Esophagus mucosa (tissue), 1 donor: ENCODE results near the gene UBR1. TPM values are rescaled to one million over a fixed set of nuclear protein-coding genes. Genes with fewer than 3 reads are reported as not detected.
"Not testable (repeated sequence)": the region's sequence is repeated elsewhere in the genome, so short reads cannot be mapped to it uniquely, and the experiment has no call there.

Experiments used
- ATAC-seq: fragments of 200-7000 bp; cut with Tn5 transposase; one replicate; pipeline ENCODE4 v1.9.1; 2020
- total RNA-seq: library from RNA; stranded (reverse); gene quantifications from one replicate; pipeline ENCODE4 v1.2.4, GENCODE V29; 2023
- donor health status: DM: yes; HTN: yes; CAD: no.

Gene UBR1
- total RNA-seq, 1 donor from 2014 or later = 9.1 TPM

DNA sequence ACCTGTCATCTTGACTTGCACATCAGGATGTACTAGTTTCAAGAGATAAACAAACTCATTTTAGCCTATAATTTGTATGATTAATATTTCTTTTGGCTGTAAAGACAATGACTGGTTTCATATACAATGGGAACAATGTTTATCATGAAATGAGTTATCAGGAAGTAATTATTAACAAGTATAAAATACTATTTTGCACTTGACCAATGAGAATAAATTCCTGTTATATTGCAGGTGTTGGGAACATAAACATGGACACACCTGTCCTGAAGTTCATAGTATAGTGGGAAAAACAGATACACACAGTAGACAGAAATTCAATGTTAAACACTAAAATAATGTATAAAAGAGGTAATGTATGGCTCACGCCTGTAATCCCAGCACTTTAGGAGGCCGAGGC lies 56.9 kb downstream of the UBR1 start:
- no peak for ATAC-seq

DNA sequence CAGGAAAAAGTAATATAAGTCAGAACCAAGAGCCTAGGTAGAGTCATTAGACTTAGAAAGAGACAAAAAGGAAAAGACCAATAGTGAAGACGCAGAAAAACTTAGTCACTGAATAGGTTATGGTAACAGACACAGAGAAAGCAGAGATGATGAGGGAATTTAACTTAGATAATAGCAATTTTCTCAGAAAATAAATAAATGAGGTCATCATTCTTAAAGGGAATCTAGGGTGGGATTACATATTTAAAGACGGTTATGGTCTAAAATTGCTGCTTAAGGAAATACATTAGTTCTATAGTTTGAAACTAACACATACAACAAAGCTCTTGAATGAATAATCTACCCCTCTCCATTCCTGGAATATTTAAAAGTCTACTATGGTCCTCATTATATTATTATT lies 59.4 kb downstream of the UBR1 start:
- no peak for ATAC-seq

DNA sequence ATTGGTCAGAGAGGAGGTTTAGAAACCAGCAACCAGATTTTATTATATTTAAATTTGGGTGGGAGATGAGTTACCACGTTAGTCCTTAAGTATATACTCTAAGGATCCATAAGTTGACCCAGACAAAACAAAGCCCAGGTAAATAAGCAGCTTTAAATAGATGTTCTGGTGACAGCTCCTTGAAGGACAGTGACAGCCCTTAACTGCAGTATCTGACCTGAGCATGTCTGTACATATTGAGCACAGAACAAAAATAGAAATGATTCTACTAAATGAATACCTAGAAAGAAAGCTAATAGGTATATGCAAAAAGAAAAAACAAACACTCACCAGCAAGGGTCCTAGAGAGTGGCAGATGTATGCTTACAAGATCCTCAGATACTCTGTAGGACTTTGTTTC lies 63.0 kb downstream of the UBR1 start:
- ATAC-seq = no peak

DNA sequence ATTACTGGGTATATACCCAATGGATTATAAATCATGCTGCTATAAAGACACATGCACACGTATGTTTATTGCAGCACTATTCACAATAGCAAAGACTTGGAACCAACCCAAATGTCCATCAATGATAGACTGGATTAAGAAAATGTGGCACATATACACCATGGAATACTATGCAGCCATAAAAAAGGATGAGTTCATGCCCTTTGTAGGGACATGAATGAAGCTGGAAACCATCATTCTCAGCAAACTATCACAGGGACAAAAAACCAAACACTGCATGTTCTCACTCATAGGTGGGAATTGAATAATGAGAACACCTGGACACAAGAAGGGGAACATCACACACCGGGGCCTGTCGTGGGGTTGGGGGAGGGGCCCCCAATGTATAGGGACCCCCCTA lies 64.8 kb downstream of the UBR1 start:
- not testable (repeated sequence) for ATAC-seq

DNA sequence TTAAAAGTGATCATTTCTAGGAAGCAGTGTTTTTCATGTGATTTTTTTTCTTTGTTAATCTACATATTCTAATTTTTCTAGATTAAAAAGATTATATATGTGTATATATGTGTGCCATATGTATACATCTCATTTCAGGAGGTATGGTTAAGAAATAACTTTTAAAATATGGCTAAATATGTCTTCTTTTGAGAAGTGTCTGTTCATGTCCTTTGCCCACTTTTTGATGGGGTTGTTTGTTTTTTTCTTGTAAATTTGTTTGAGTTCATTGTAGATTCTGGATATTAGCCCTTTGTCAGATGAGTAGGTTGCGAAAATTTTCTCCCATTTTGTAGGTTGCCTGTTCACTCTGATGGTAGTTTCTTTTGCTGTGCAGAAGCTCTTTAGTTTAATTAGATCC lies 70.6 kb downstream of the UBR1 start:
- ATAC-seq = not testable (repeated sequence)

DNA sequence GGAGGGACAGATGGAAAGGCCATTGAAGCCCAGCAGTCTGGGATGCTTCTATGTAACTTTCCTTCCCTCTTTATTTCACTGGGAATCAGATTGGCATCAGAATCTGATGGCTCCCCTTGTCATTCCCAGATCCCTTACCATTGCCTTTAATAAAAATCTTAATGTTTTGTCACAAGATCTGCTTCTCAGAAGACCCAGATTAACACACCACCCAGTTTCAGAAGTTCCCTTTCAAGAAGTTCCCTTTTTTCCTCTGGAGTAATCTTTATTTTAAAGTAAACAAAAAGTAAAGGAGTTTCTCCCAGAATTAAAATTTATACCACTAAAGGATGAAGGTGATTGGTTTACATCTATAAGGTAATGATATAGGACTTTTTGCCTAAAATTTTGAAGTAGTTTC lies 76.4 kb downstream of the UBR1 start:
- no peak for ATAC-seq

DNA sequence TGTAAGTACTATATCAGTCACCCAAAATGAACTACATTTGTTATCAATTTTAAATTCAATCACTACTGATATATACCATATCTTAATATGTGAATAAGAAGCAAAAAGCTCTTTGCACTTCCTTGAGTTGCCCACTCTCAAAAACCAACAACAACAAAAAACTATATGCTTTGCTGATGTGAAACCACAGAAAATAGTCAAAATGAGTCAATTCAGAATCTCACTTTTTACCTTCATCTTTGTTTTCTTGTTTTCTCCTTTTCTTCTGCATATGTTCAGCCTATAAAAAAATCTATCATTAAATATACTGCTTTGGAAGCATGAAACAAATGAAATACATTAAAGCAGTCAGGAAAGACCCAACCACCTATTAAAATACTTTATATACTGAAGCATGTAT lies 80.7 kb downstream of the UBR1 start:
- no peak for ATAC-seq

DNA sequence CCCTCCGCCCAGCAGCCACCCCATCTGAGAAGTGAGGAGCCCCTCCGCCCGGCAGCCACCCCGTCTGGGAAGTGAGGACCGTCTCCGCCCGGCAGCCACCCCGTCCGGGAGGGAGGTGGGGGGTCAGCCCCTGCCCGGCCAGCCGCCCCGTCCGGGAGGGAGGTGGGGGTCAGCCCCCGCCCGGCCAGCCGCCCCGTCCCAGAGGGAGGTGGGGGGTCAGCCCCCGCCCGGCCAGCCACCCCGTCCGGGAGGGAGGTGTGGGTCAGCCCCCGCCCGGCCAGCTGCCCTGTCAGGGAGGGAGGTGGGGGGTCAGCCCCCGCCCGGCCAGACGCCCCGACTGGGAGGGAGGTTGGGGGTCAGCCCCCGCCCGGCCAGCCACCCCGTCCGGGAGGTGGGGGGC lies 91.2 kb downstream of the UBR1 start:
- ATAC-seq = not testable (repeated sequence)

DNA sequence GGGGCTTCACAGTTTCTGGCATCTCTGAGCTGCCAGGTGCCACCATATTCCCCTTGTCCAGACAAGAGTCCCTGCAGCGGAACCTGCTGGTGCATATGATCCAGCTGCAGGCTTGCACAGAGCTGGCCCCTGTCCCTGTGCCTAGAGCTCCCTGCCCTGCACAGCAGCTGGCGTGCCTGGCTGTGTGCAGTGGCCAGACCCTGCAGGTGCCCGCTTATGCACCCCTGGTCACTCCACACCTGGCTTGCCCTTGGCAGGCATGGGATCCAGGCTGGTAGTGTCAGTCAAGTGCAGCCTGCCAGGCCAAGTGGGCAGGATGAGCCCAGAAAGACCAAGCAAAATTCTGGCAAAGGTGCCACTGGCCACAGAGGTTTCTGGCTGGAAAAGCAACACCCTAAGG lies 96.6 kb downstream of the UBR1 start:
- no peak for ATAC-seq

DNA sequence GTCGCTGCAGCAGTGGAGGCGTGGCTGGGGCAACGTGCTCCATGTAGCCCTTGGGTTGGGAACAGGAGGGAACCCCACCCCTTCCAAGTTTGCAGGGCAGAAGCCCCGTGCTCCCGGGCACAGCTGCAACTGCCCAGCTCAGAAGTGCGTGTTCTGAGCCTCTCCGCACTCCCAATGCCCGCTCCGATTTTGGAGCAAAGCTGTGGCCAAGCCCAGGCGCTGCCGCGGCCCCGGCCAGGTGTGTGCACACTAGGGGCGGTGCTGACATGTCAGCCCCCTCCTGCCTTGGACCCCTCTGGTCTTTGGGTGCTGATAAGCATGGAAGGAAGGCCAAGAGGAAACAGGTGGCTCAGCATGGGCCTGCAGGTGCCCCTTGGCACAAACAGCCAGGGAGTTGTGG lies 97.7 kb downstream of the UBR1 start:
- ATAC-seq = no peak

DNA sequence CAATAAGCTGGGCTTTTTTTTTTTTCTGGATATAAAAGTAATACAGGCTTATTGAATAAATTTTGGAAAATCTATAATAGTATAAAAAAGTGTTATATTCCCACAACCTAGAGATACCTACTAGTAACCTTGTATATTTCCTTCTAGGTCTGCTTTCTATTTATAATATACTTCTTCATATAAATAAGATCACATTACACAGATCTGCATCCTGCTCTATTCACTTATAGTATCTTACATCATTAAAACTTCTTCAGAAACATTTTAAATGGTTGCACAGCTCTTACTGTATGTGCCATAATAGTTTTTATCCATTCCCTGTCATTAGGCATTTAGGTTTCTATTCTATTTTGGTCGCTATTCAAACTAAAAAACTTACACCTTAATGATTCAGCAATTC lies 98.3 kb downstream of the UBR1 start:
- no peak for ATAC-seq

DNA sequence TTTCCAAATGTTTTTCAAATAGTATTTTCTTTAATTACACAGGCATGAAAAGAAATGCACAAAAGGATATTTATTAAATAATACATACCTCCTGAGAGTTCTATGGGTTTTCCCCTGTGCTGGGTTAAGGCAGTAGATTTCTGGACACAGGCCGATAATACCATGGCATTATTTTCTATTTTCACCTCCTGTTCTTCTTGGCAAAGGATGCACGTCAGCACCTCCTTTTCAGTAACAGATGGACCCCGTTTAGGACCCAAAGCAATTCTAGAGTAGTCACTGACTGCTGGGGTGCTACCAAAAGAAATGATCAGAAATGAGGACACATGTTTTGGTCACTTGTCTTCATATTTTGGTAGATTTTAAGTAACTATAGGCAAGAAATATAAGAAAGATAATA lies 98.8 kb downstream of the UBR1 start:
- no peak for ATAC-seq

DNA sequence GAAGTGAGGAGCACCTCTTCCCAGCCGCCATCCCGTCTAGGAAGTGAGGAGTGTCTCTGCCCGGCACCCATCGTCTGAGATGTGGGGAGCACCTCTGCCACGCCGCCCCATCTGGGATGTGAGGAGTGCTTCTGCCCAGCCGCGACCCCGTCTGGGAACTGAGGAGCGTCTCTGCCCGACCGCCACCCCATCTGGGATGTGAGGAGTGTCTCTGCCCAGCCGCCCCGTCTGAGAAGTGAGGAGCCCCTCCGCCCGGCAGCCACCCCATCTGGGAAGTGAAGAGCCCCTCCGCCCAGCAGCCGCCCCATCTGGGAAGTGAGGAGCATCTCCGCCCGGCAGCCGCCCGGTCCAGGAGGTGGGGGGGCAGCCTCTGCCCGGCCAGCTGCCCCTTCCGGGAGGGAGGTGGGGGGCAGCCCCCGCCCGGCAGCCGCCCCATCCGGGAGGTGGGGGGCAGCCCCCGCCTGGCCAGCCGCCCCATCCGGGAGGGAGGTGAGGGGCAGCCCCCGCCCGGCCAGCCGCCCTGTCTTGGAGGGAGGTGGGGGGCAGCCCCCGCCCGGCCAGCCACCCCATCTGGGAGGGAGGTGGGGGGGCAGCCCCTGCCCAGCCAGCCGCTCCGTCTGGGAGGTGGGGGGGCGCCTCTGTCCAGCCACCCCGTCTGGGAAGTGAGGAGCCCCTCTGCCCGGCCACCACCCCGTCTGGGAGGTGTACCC lies 100.8 kb downstream of the UBR1 start:
- ATAC-seq = not testable (repeated sequence)

DNA sequence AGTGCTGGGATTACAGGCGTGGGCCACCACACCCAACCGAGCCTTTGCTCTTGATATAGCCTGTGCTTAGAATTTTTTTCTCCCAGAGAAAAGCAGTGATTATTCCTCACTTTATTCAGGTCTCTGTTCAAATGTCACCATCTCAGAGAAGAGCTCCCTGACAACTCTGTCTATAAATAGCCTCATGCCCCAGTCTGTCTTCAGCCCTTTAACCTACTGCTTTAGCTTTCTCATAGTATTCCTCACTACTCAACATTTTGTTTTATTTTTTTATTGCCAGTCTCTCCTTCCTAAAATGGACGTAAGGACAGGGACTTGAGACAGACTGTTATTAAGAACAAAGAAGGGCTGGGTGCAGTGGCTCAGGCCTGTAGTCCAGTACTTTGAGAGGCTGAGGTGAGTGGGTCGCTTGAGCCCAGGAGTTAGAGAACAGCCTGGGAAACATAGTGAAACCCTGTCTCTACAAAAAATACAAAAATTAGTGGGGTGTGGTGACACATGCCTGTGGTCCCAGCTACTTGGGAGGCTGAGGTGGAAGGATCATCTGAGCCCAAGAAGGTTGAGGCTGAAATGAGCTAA lies 106.5 kb downstream of the UBR1 start:
- no peak for ATAC-seq

DNA sequence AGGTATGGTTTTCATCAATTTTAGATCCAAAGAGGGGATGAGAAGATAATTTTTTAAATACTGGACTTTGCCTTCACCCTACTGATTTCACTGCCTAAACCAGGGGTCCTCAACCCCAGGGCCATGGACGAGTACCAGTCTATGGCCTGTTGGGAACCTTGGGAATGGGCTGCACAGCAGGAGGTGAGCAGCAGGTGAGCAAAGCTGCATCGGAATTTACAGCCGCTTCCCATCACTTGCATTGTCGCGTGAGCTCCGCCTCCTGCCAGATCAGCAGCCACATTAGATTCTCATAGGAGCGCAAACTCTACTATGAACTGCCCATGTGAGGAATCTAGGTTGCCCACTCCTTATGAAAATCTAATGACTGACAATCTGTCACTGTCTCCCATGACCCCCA lies 109.0 kb downstream of the UBR1 start:
- ATAC-seq = no peak

DNA sequence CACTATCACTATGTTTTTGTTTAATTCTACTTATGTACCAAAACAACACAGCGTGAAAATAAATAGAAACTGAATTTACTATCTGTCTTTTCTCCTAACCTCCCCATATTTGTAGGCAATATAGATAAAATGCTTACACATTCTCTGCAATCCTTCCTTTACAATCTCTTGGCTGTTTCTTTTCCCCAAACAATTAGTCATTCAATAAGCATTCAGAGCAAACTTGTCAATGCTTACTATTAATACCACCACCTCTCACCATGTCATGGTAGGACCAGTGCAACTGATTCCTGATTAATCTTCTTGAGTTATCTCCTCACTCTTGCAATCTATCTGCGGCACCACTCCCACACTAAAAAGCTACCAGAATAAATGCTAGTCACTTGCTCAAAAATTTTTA lies 111.3 kb downstream of the UBR1 start:
- no peak for ATAC-seq

DNA sequence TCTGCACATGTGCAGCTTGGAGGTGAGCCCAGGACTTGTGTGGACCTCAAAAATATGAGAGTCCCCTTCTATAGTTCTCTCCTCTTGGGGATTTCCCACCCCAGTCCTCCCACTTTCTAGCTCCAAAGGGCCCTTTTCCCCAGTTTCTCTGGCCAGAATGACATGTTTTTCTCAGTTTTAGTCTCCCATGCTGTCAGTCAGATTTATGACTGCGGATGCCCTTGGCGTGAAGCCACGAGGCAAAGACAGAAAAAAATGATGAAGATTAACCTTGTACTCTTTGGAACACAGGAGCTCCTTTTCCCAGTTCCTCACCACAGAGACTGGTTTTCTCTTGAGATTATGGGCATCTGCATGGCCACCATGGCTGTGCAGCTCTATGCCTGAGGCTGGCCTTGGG lies 113.2 kb downstream of the UBR1 start:
- ATAC-seq = no peak

DNA sequence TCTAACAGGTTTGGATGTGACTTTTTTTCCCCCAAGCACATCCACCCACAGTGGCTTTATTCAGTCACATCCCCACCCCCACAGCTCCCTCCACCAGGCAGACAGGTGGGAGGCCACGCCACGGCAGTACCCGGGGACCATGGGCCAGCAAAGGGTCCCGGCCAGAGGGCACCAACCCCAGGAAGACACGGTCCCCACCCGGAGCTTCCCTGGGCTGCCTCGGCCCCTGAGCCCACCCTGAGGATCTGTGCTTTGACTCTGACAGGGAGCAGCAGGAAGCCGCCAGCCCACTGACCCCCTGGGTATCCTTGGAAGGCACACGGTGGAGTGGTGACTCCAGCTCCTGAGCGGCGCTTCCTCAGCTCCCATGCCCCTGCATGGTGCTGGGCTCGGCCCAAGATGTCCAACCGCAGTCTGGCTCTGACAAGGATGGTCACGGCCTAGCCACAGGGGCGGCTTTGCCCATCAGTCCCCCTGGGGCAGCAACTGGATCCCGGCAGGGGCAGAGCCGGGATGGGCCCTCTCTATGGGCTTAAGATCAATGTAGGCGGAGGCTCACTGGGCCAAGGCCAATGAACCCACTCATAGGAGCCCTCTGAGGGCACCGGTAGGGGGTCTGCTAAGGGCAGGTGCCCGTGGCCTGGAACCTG lies 119.0 kb downstream of the UBR1 start:
- peak; percentile 25 for ATAC-seq

DNA sequence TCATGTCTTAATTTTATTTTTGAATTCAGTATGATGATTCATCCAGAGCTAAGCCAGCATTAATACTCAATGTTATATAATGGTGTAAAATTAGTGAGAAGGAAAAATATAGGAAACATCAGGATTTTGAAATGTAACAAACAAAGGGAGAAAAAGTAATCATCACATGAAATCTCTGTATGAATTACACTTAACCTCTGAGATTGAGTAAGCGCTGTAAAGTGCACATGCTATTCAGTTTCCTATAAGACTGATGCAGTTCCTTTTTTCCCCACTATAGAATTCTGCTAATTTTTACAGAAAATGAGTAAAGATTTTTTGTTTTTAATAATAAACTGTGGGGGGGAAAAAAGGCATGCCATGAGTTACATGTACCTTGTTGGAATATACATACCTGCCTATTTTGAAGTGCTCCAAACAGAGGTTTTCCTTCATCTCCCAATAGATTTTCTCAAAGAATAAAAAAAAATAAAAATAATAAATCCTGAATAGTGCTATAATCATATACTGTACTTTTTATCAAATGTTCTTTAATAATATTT lies 121.3 kb downstream of the UBR1 start:
- ATAC-seq = no peak

DNA sequence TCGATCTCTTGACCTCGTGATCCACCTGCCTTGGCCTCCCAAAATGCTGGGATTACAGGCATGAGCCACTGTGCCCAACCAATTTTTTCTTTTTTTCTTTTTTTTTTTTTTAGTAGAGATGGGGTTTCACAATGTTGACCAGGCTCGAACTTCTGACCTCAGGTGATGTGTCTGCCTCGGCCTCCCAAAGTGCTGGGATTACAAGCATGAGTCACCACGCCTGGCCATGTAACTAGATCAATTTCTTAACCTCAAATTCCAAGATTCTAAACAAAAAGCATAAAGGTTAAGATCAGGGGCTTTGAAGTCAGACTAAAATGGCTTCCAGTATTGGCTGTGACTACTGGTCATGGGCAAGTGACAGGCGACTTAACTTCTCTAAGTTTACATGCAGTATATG lies 126.7 kb downstream of the UBR1 start:
- ATAC-seq = not testable (repeated sequence)

DNA sequence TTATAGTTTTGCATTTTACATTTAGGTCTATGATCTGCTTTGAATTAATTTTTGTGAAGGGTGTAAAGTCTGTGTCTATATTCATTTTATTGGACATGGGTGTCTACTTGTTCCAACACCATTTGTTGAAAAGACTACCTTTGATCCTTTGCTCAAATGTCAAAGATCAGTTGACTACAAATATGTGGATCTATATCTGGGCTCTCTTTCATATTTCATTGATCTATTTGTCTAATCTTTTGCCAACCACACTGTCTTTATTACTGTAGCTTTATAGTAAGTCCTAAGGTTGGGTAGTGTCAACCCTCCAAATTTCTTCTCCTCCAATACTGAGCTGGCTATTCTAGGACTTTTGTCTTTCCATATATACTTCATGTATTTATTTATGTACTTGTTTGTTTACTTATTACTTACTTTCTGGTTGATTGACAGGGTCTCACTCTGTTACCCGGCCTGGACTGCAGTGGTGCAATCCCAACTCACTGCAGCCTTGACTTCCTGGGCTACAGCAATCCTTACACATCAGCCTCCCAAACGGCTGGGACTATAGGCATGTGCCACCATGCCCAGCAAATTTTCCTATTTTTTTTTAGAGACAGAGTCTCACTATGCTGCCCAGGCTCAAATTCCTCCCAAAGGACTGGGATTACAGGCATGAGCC lies 131.5 kb downstream of the UBR1 start:
- ATAC-seq = no peak

DNA sequence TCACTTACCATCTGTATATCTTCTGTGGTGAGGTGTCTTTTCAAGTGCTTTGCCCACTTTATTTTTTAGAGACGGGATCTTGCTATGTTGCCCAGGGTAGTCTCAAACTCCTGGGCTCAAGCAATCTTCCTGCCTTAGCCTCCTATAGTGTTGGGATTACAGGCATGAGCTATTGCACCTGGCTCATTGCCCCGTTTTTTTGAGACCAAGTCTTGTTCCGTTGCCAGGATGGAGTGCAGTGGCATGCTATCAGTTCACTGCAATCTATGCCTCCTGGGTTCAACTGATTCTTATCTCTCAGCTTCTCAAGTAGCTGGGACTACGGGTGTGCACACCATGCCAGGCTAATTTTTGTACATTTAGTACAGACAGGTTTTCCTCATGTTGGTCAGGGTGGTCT lies 132.7 kb downstream of the UBR1 start:
- no peak for ATAC-seq

DNA sequence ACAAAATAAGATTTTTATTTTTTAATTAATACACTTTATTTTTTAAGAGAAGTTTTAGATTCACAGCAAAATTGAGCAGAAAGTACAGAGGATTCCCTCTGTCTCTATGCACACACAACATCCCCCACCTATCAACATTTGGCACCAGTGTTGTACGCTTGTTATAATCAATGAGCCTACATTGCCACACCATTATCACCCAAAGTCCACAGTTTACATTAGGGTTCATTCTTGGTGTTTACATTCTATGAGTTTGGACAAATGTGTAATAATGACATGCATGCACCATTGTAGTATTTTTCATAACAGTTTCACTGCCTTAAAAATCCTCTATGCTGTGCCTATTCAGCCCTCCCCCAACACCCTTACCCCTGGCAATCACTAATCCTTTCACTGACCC lies 134.0 kb downstream of the UBR1 start:
- ATAC-seq = no peak

DNA sequence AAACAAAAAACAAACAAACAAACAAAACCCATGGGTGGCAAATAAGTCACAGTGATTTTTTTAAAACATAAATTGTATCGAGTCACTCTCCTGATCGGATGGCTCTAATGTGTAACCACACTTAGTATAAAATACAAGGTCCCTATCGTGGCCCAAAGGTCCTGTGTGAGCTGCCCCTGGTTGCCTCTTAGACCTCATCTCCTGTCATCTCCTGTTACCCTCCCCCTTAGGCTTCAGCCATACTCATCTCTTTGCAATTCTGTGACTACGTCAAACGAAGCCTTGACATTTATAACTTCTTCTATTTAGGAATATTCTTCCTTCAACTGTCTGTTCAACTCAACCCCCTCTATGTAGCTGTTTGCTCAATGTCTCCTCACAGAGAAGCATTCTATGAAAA lies 141.4 kb downstream of the UBR1 start:
- ATAC-seq = no peak
